K562 (cell line): Measurements from ENCODE around the gene SNX33. TPM values are rescaled to one million over a fixed set of nuclear protein-coding genes. Genes with fewer than 3 reads are reported as not detected.
"Not testable (repeated sequence)": the region's sequence is repeated elsewhere in the genome, so short reads cannot be mapped to it uniquely, and the experiment has no call there.

ENCODE experiments used
- ATAC-seq: fragments of 200-7000 bp; cut with Tn5 transposase; 3 replicates; pipeline ENCODE4 v1.9.1; 2020; ENCODE audit warnings: moderate library complexity
- BruUV-seq: library from RNA; stranded (reverse); fragments of 400-500 nt; replicated peaks from 2 replicates; lab custom pipeline; 2021; lab: Mats Ljungman, UMichigan
- CTCF ChIA-PET: fragments of 300-600 bp; formaldehyde crosslinking; extraction: SDS; loops from one replicate; lab custom pipeline; 2021; ENCODE audit warnings: low intra/inter-chr PET ratio; lab: Yijun Ruan, JAX
- POLR2A ChIA-PET: fragments of 300-600, 350-650 bp; sonication (Branson Sonifier 250); formaldehyde crosslinking; extraction: SDS; loops from one replicate; lab custom pipeline; 2021; ENCODE audit warnings: antibody characterized with exemption, inconsistent platforms; lab: Yijun Ruan, JAX
- DNase-seq, 4 experiments: peaks; one replicate each; pipeline versions ENCODE4 v3.0.0 to v3.0.0-alpha.2; 2011 to 2018; ENCODE audit warnings: low spot score in 3 of 4, mixed read lengths in 3 of 4; ENCODE audit errors: extremely low read depth in 1 of 4
- FAIRE-seq: peaks from 2 replicates; lab custom pipeline; 2011; peaks lifted over from hg19 to GRCh38; lab: Jason Lieb, UNC
- H2AFZ ChIP-seq: 2 replicates; pipeline ENCODE4 v1.6.0; 2011; ENCODE audit warnings: low read depth, low read length, control low read depth, inconsistent platforms
- H3K27ac ChIP-seq: fragments of 200-600 bp; 3 replicates; pipeline ENCODE4 v1.8.0; 2011; ENCODE audit warnings: low read depth, mild to moderate bottlenecking, control low read depth, inconsistent platforms, low read length, moderate library complexity, mixed read lengths; ENCODE audit errors: extremely low read depth
- H3K27me3 ChIP-seq, 2 experiments: fragments of 300-600 bp in 1 of 2; 2 replicates in 1 of 2; 3 replicates in 1 of 2; pipeline versions ENCODE4 v1.6.0 to v1.8.0; 2011; ENCODE audit warnings: inconsistent platforms in 2 of 2, low read length in 2 of 2, mild to moderate bottlenecking in 1 of 2, mixed read lengths in 1 of 2, moderate library complexity in 1 of 2; ENCODE audit not compliant: control insufficient read depth in 2 of 2, insufficient read depth in 2 of 2
- H3K36me3 ChIP-seq: fragments of 300-600 bp; 3 replicates; pipeline ENCODE4 v1.8.0; 2011; ENCODE audit warnings: mild to moderate bottlenecking, low read length, inconsistent platforms; ENCODE audit not compliant: control insufficient read depth, insufficient read depth
- H3K4me1 ChIP-seq, 2 experiments: fragments of 200-600 bp in 1 of 2; replicated peaks in 1 of 2; 2 replicates in 1 of 2; 3 replicates in 1 of 2; pipeline versions ENCODE4 v1.5.1 to v1.8.0; 2011; ENCODE audit warnings: inconsistent platforms in 2 of 2, low read length in 2 of 2, mild to moderate bottlenecking in 1 of 2, mixed read lengths in 1 of 2, moderate library complexity in 1 of 2; ENCODE audit not compliant: control insufficient read depth in 2 of 2, insufficient read depth in 2 of 2
- H3K4me2 ChIP-seq: 2 replicates; pipeline ENCODE4 v1.6.1; 2011; ENCODE audit warnings: low read length, control low read depth, inconsistent platforms, mixed read lengths; ENCODE audit not compliant: insufficient read depth
- H3K4me3 ChIP-seq: fragments of 200-600 bp; sonication (generic), shearing (Covaris generic); 2 replicates; pipeline ENCODE4 v1.5.1; 2016; ENCODE audit warnings: control low read depth, inconsistent platforms
- H3K79me2 ChIP-seq: fragments of 200-600 bp; 3 replicates; pipeline ENCODE4 v1.8.0; 2011; ENCODE audit warnings: low read length, inconsistent platforms; ENCODE audit not compliant: control insufficient read depth, insufficient read depth
- H3K9ac ChIP-seq, 2 experiments: 2 replicates each; pipeline versions ENCODE4 v1.6.0 to v1.6.1; 2011; ENCODE audit warnings: low read depth in 2 of 2, low read length in 2 of 2, control low read depth in 1 of 2, inconsistent platforms in 1 of 2, mild to moderate bottlenecking in 1 of 2, mixed read lengths in 1 of 2; ENCODE audit not compliant: insufficient read depth in 1 of 2
- H3K9me1 ChIP-seq: one replicate; pipeline ENCODE4 v1.6.0; 2011; ENCODE audit warnings: inconsistent platforms, mild to moderate bottlenecking, low read length, moderate library complexity; ENCODE audit not compliant: control insufficient read depth, insufficient read depth
- H3K9me3 ChIP-seq: replicated peaks from 2 replicates; pipeline ENCODE4 v1.5.1; 2011; ENCODE audit warnings: low read depth, low read length, inconsistent platforms; ENCODE audit not compliant: control insufficient read depth, insufficient read depth
- H4K20me1 ChIP-seq: replicated peaks from 2 replicates; pipeline ENCODE4 v1.6.1; 2011; ENCODE audit warnings: low read length, inconsistent platforms, mixed read lengths; ENCODE audit not compliant: control insufficient read depth, insufficient read depth
- WGBS: fragments of 100-300 bp; shearing (Covaris generic); methylation state at CpG from one replicate; pipeline ENCODE4 v1.1.6; 2016; ENCODE audit warnings: low coverage, mixed read lengths; ENCODE audit not compliant: insufficient coverage; ENCODE audit errors: missing lambda C conversion rate; 5-methylcytosine and 5-hydroxymethylcytosine counted together
- in situ Hi-C: fragments of 300-500 bp; cut with MboI; formaldehyde crosslinking; loops from 4 replicates; pipeline ENCODE4 v1.15.0; 2018; ENCODE audit warnings: inconsistent platforms, mixed read lengths
- intact Hi-C: fragments of 100-400 bp; cut with micrococcal nuclease; formaldehyde crosslinking; loops from 2 replicates; pipeline ENCODE4 v1.14.2; 2022
- polyA plus RNA-seq, 8 experiments: library from polyadenylated mRNA; depleted of rRNA in 4 of 8; stranded (reverse) in 5 of 8; unstranded in 3 of 8; fragments of >200 nt; fragmentation: Nextera tagmentation in 2 of 8; fragmentation: Illumina TruSeq in 1 of 8; extraction: Ambion mirVana in 2 of 8; extraction: Trizol in 1 of 8; gene quantifications; 2 replicates each; pipeline versions ENCODE4 v1.2.1 to v1.2.3, GENCODE V29; 2011 to 2014; ENCODE audit warnings: inconsistent platforms in 1 of 8, missing spikeins in 1 of 8
- total RNA-seq, 7 experiments: library from RNA; depleted of rRNA in 6 of 7; stranded (reverse); fragments of >200 nt in 6 of 7; fragmentation: Illumina TruSeq in 2 of 7; extraction: Trizol in 2 of 7; gene quantifications; 2 replicates each; pipeline versions ENCODE4 v1.2.1 to v1.2.3, GENCODE V29; 2011 to 2021; ENCODE audit warnings: low replicate concordance in 1 of 7

SNX33 gene
- total and polyA plus RNA-seq, 9 of the 15 experiments (the other 6 are each of a cell fraction or from before 2014, with no cell fraction given): 1.4 to 14.1 (median 8.2) TPM

DNA sequence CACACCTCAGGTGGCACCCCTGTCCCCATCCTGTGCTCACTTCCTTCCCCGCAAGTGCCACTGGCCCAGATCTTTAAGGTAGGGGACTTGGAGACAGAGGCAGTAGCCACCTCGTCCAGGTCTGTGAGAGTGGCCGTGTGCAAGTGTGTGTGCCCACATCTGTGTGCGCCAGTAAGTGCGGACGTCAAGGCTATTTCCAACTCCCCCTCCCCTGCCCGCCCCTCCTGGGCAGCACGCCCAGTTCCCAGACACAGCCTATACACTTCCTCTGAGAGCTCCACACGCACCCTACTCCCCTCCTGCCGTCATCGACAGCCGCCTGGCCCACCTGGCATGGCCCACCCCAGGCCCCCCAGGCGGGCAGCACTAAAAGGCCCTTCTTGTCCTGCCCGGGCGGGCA, 61.7 kb downstream of the SNX33 start:
- H4K20me1 ChIP-seq, intact Hi-C loops, H2AFZ ChIP-seq, H3K79me2 ChIP-seq, H3K27me3 ChIP-seq, FAIRE-seq, H3K4me3 ChIP-seq, DNase-seq, H3K9me3 ChIP-seq, ATAC-seq, CTCF ChIA-PET, H3K9me1 ChIP-seq, BruUV-seq, in situ Hi-C loops, H3K27ac ChIP-seq, H3K4me2 ChIP-seq, H3K9ac ChIP-seq, H3K36me3 ChIP-seq: not testable (repeated sequence)
- 33% methylated on average over 12 of the region's 15 CpGs for WGBS
- H3K4me1 ChIP-seq: peaks cover 0 to 12% of the 10 kb centered on the region in 2 experiments; a peak in 2 of 5 replicates
- POLR2A ChIA-PET: interaction anchor here (0.6 to 1.1 kb wide), 2 partner anchors 13 to 119 kb away, joined by 3 to 4 read pairs; no protein-coding TSS in a partner anchor

- H3K9me3 ChIP-seq, H4K20me1 ChIP-seq, H3K4me2 ChIP-seq, ATAC-seq, in situ Hi-C loops, H3K27me3 ChIP-seq, H3K79me2 ChIP-seq, DNase-seq, FAIRE-seq, POLR2A ChIA-PET, H3K9me1 ChIP-seq, CTCF ChIA-PET, H3K9ac ChIP-seq, H3K4me3 ChIP-seq, BruUV-seq, H3K36me3 ChIP-seq, H2AFZ ChIP-seq, intact Hi-C loops, H3K27ac ChIP-seq: not testable (repeated sequence)
- peaks cover 0 to 12% of the 10 kb centered on the region in 2 experiments; a peak in 2 of 5 replicates for H3K4me1 ChIP-seq
- 21% methylated on average over 3 of the region's 5 CpGs for WGBS
Observed at GRCh38 chr15:75710874-75711273, 63.2 kb downstream of the SNX33 start.

- H2AFZ ChIP-seq, H3K4me3 ChIP-seq, H3K9me1 ChIP-seq, H3K27ac ChIP-seq, intact Hi-C loops, H3K4me2 ChIP-seq, H3K9ac ChIP-seq, ATAC-seq, DNase-seq, CTCF ChIA-PET, in situ Hi-C loops, BruUV-seq, H4K20me1 ChIP-seq, H3K79me2 ChIP-seq, H3K9me3 ChIP-seq, H3K36me3 ChIP-seq, H3K27me3 ChIP-seq: not testable (repeated sequence)
- 17% methylated on average over 5 of the region's 7 CpGs for WGBS
- POLR2A ChIA-PET: interaction anchor here (0.6 kb wide), 1 partner anchor 9 kb away, joined by 3 read pairs; no protein-coding TSS in a partner anchor
- peak; percentile 82 for FAIRE-seq
- H3K4me1 ChIP-seq: peaks cover 0 to 12% of the 10 kb centered on the region in 2 experiments; a peak in 2 of 5 replicates
Observed at GRCh38 chr15:75711495-75711894, 63.8 kb downstream of the SNX33 start.
